Mesenchymal stem cell (in vitro differentiated cells and primary cell): Measurements from ENCODE around the gene SGCA.

Source experiments
- DNase-seq: peaks from one replicate; pipeline ENCODE4 v3.0.0-alpha.2; 2013
- H2AFZ ChIP-seq: one replicate; pipeline ENCODE4 v1.6.1; 2013; ENCODE audit warnings: low read depth, mild to moderate bottlenecking, control low read depth, inconsistent platforms, low read length, moderate library complexity
- H2AK5ac ChIP-seq: 2 replicates; pipeline ENCODE4 v1.6.1; 2013; ENCODE audit warnings: low read length, moderate library complexity, mild to moderate bottlenecking, inconsistent platforms; ENCODE audit not compliant: severe bottlenecking
- H2BK120ac ChIP-seq: one replicate; pipeline ENCODE4 v1.6.1; 2013; ENCODE audit warnings: low read depth, mild to moderate bottlenecking, inconsistent platforms, low read length, moderate library complexity
- H2BK12ac ChIP-seq, 2 experiments: one replicate each; pipeline ENCODE4 v1.6.1; 2013; ENCODE audit warnings: inconsistent platforms in 2 of 2, low read length in 2 of 2, mild to moderate bottlenecking in 2 of 2, moderate library complexity in 2 of 2, control low read depth in 1 of 2
- H2BK15ac ChIP-seq: one replicate; pipeline ENCODE4 v1.6.1; 2013; ENCODE audit warnings: mild to moderate bottlenecking, low read depth, inconsistent platforms; ENCODE audit not compliant: poor library complexity, severe bottlenecking
- H2BK5ac ChIP-seq: 2 replicates; pipeline ENCODE4 v1.6.1; 2013; ENCODE audit warnings: low read depth, mild to moderate bottlenecking, low read length, control low read depth, inconsistent platforms; ENCODE audit not compliant: poor library complexity, severe bottlenecking
- H3K14ac ChIP-seq, 2 experiments: one replicate each; pipeline ENCODE4 v1.6.1; 2013; ENCODE audit warnings: inconsistent platforms in 2 of 2, low read length in 2 of 2, control low read depth in 1 of 2, mild to moderate bottlenecking in 1 of 2, moderate library complexity in 1 of 2
- H3K18ac ChIP-seq, 2 experiments: one replicate each; pipeline ENCODE4 v1.6.1; 2013; ENCODE audit warnings: inconsistent platforms in 2 of 2, low read length in 2 of 2, control low read depth in 1 of 2, low read depth in 1 of 2, mild to moderate bottlenecking in 1 of 2
- H3K23ac ChIP-seq, 2 experiments: one replicate each; pipeline ENCODE4 v1.6.1; 2013; ENCODE audit warnings: inconsistent platforms in 2 of 2, low read length in 2 of 2, mild to moderate bottlenecking in 2 of 2, moderate library complexity in 2 of 2, control low read depth in 1 of 2
- H3K27ac ChIP-seq: 2 replicates; pipeline ENCODE4 v1.5.1; 2013; ENCODE audit warnings: mild to moderate bottlenecking, moderate library complexity, low read length, control low read depth, inconsistent platforms; ENCODE audit not compliant: poor library complexity, severe bottlenecking
- H3K27me3 ChIP-seq, 2 experiments: 2 replicates each; pipeline versions ENCODE4 v1.6.1 to v1.7.0; 2013; ENCODE audit warnings: low read length in 2 of 2, mild to moderate bottlenecking in 2 of 2, moderate library complexity in 2 of 2, control low read depth in 1 of 2, inconsistent platforms in 1 of 2; ENCODE audit not compliant: control insufficient read depth in 1 of 2, insufficient read depth in 1 of 2
- H3K36me3 ChIP-seq, 2 experiments: 2 replicates each; pipeline versions ENCODE4 v1.6.1 to v1.7.0; 2013; ENCODE audit warnings: low read length in 2 of 2, control low read depth in 1 of 2, inconsistent platforms in 1 of 2, low read depth in 1 of 2, mild to moderate bottlenecking in 1 of 2; ENCODE audit not compliant: insufficient read depth in 2 of 2, control insufficient read depth in 1 of 2
- H3K4ac ChIP-seq, 2 experiments: one replicate each; pipeline ENCODE4 v1.6.1; 2013; ENCODE audit warnings: inconsistent platforms in 2 of 2, low read length in 2 of 2, mild to moderate bottlenecking in 2 of 2, moderate library complexity in 2 of 2, control low read depth in 1 of 2, low read depth in 1 of 2
- H3K4me1 ChIP-seq: 2 replicates; pipeline ENCODE4 v1.6.1; 2013; ENCODE audit warnings: low read depth, low read length, control low read depth; ENCODE audit not compliant: control insufficient read depth, insufficient read depth
- H3K4me2 ChIP-seq: 2 replicates; pipeline ENCODE4 v1.6.1; 2013; ENCODE audit warnings: low read length, mild to moderate bottlenecking, inconsistent platforms; ENCODE audit not compliant: poor library complexity, severe bottlenecking
- H3K4me3 ChIP-seq, 2 experiments: 2 replicates each; pipeline versions ENCODE4 v1.5.1 to v1.7.0; 2013; ENCODE audit warnings: low read length in 2 of 2, mild to moderate bottlenecking in 2 of 2, control low read depth in 1 of 2, low read depth in 1 of 2; ENCODE audit not compliant: insufficient read depth in 1 of 2
- H3K79me1 ChIP-seq: replicated peaks from 2 replicates; pipeline ENCODE4 v1.6.1; 2013; ENCODE audit warnings: mild to moderate bottlenecking, control low read depth, low read length, inconsistent platforms; ENCODE audit not compliant: poor library complexity, severe bottlenecking
- H3K9ac ChIP-seq: 2 replicates; pipeline ENCODE4 v1.7.0; 2013; ENCODE audit warnings: mild to moderate bottlenecking, low read length, moderate library complexity
- H3K9me3 ChIP-seq: 2 replicates; pipeline ENCODE4 v1.7.0; 2013; ENCODE audit warnings: mild to moderate bottlenecking, low read length; ENCODE audit not compliant: control insufficient read depth
- H4K8ac ChIP-seq: one replicate; pipeline ENCODE4 v1.6.1; 2013; ENCODE audit warnings: inconsistent platforms, mild to moderate bottlenecking, low read length, moderate library complexity
- H4K91ac ChIP-seq: one replicate; pipeline ENCODE4 v1.6.1; 2013; ENCODE audit warnings: mild to moderate bottlenecking, low read length, inconsistent platforms
- whole genome bisulfite sequencing: methylation state at CpG from one replicate; pipeline ENCODE4 v1.1.7; 2013; ENCODE audit warnings: mixed read lengths; 5-methylcytosine and 5-hydroxymethylcytosine counted together

The SGCA gene

DNA sequence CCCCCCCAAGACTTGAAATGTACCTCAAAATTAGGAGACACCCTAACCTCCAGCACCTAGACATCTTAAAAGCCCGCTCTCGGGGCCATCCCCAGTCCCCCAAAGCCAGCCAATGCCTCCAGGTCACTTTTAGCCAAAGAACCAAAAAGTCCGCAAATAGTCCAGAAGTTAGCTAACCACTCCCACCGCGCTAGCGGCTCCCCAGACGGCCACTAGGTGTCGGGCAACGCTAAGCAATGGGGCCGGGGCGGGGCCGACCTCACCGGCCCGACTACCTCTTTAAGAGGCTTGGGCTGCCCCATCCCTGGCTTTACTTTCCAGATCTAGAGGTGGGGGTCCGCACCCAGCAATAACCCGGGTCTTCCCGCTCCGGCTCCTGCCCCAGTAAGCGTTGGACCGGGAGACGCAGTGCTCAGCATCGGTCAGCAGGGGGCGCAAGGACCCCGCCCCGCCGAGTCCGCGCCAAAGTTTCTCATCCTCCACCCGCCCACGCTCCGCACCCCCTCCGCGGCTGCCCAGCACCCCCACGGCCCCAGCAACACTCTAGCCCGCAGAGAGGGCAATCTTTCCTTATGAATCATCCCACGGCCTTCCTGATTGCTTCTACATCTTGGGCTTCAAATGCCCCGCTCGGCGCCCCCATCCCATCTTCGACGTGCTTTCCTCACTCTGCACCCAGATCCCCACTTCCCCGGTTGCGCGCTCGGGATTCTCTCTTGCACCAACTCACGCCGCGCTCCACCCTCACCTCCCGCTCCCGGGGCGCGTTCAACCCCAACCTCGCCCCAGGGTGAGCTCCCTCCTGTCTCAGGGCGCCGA lies 34.9 kb downstream of the SGCA start:
- DNase-seq: peak; percentile 95
- Histone ChIP-seq H3K23ac (peak overlapping the region; percentile 66 to 85), H2BK5ac (peak overlapping the region; percentile 99), H3K4me2 (peak overlapping the region; percentile 31), H3K27ac (peak overlapping the region; percentile 100), H4K8ac (peak overlapping the region; percentile 92), H3K4me3 (peak overlapping the region; percentile 91 to 100), H3K4me1 (peaks cover 43% of the 10 kb centered on the region), H3K9me3 (no peaks in the 10 kb centered on the region), H3K9ac (peak overlapping the region; percentile 100), H2BK12ac (peak overlapping the region; percentile 61 to 87), H2AK5ac (peak overlapping the region; percentile 95), H2AFZ (no peak overlapping the region), H3K36me3 (peaks cover 36 to 38% of the 10 kb centered on the region in 2 experiments), H4K91ac (peak overlapping the region; percentile 93), H2BK120ac (peak overlapping the region; percentile 85), H3K79me1 (peaks cover 11% of the 10 kb centered on the region), H3K18ac (peak overlapping the region; percentile 97 to 100), H3K27me3 (no peaks in the 10 kb centered on the region), H2BK15ac (peak overlapping the region; percentile 52), H3K4ac (peak overlapping the region; percentile 84 to 99), H3K14ac (peak overlapping the region; percentile 93 to 99)
- WGBS: under 1% methylated on average over 55 of the region's 55 CpGs

DNA sequence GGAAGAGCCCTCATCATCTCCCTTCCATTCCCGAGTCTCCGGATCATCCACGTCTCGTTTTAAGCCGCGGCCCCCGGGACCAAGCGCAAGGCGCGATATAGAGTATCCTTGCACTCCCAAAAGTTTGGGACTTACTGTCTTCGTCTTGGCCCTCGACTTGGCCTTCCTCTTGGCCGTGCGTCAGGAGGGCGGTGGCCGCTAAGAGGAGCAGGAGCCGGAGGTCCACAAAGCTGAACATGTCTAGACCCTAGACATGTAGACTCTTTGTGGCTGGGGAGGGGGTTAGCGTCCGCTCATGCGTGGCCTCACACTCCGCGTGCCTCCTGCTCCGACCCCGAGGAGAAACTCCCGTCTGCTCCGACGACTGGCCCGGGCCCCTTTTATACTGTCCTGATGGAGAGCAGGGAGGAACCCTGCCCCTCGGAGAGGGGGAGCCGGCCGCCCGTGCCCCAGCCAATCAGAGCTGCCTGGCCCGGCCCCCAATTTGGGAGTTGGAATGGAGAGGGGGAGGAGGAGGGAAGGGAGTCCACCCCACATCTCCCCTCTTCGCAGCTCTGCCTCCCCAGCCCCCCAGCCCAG lies 35.6 kb downstream of the SGCA start, which contains the start of gene COL1A1:
COL1A1 (minus strand) TSS at position 356 of the 579 bp plus-strand sequence; CDS start at position 238, 118 bp downstream.
- Histone ChIP-seq H3K36me3 (peaks cover 29 to 31% of the 10 kb centered on the region in 2 experiments), H4K8ac (peak within 1 kb of the TSS; percentile 92), H3K9me3 (no peaks in the 10 kb centered on the region)

DNA sequence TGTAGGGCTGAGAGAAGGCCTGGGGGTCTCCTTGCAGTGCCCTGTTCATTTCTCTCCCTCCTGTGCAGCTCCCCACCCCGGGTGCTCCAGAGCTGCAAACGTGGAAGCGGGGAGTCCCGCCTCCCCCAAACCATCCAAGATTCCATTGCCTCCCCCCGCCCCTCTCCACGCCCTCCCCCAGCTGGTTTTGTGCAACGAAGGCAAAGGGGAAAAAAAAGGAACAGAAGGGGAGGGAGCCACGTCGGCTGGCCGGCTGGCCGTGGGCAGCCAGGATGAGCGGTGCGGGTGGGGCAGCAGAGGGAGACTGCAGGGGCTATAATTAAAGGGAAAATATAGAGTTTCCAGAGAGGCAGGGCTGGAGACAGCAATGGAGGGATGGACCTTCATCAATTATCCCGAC lies 37.3 kb downstream of the SGCA start:
- no peaks in the 10 kb centered on the region for H3K9me3 ChIP-seq
- H3K4me2 ChIP-seq: no peak overlapping the region
- H3K27ac ChIP-seq: no peak overlapping the region
- H3K23ac ChIP-seq: peak overlapping the region in 1 of 2 experiments; percentile 14
- WGBS: 70% methylated on average over 10 of the region's 14 CpGs
- peak overlapping the region; percentile 54 to 76 for H3K4ac ChIP-seq
- peak overlapping the region; percentile 0 for H2AK5ac ChIP-seq
- peak overlapping the region; percentile 18 to 87 for H2BK12ac ChIP-seq
- no peak overlapping the region for H2BK5ac ChIP-seq
- H3K27me3 ChIP-seq: no peaks in the 10 kb centered on the region
- H3K9ac ChIP-seq: peak overlapping the region; percentile 100
- H3K4me1 ChIP-seq: peaks cover 40% of the 10 kb centered on the region
- peaks cover 12 to 13% of the 10 kb centered on the region in 2 experiments for H3K36me3 ChIP-seq
- no peak overlapping the region for H4K8ac ChIP-seq
- H2AFZ ChIP-seq: no peak overlapping the region
- H3K18ac ChIP-seq: peak overlapping the region; percentile 53 to 83
- H3K4me3 ChIP-seq: peak overlapping the region in 1 of 2 experiments; percentile 100
- H2BK15ac ChIP-seq: peak overlapping the region; percentile 89
- H3K79me1 ChIP-seq: peaks cover 11% of the 10 kb centered on the region
- no peak overlapping the region for H3K14ac ChIP-seq
- peak overlapping the region; percentile 94 for H4K91ac ChIP-seq
- no peak for DNase-seq
- peak overlapping the region; percentile 80 for H2BK120ac ChIP-seq

More for the DNA sequence above, 35.6 kb downstream of the SGCA start, which contains the start of gene COL1A1:
- H3K14ac ChIP-seq: peak within 1 kb of the TSS; percentile 93 to 99
- H3K9ac ChIP-seq: peak within 1 kb of the TSS; percentile 100
- peak within 1 kb of the TSS; percentile 93 for H2BK120ac ChIP-seq
- WGBS: 2% methylated on average over 28 of the region's 34 CpGs
- peak within 1 kb of the TSS; percentile 95 for H2AK5ac ChIP-seq
- peak within 1 kb of the TSS; percentile 94 to 100 for H2BK12ac ChIP-seq
- peak within 1 kb of the TSS; percentile 100 for H3K27ac ChIP-seq
- H3K4me3 ChIP-seq: peak within 1 kb of the TSS; percentile 91 to 100
- peak within 1 kb of the TSS; percentile 80 for H2BK15ac ChIP-seq
- peak within 1 kb of the TSS; percentile 97 to 100 for H3K18ac ChIP-seq
- H3K79me1 ChIP-seq: peaks cover 11% of the 10 kb centered on the region
- peak; percentile 88 for DNase-seq
- peaks cover 43% of the 10 kb centered on the region for H3K4me1 ChIP-seq
- peak within 1 kb of the TSS; percentile 66 to 85 for H3K23ac ChIP-seq
- H4K91ac ChIP-seq: peak within 1 kb of the TSS; percentile 93
- peak within 1 kb of the TSS; percentile 84 to 99 for H3K4ac ChIP-seq
- H3K27me3 ChIP-seq: no peaks in the 10 kb centered on the region
- peak within 1 kb of the TSS; percentile 70 for H3K4me2 ChIP-seq
- H2AFZ ChIP-seq: peak within 1 kb of the TSS; percentile 64
- H2BK5ac ChIP-seq: peak within 1 kb of the TSS; percentile 99
